Measurements from ENCODE around the gene RHOH. TPM values are rescaled to one million over a fixed set of nuclear protein-coding genes. Genes with fewer than 3 reads are reported as not detected.
"Not testable (repeated sequence)": the region's sequence is repeated elsewhere in the genome, so short reads cannot be mapped to it uniquely, and the experiment has no call there.

Gene RHOH
- total and polyA plus RNA-seq, 8 donors = 0.29 to 10.1 (median 0.78) TPM

- no peaks in the 10 kb centered on the region for H3K9me3 ChIP-seq
- intact Hi-C loops (cut with DNase I) = no loop called here
- H3K27me3 ChIP-seq = no peaks in the 10 kb centered on the region
- TF ChIP-seq, protein P1, sequence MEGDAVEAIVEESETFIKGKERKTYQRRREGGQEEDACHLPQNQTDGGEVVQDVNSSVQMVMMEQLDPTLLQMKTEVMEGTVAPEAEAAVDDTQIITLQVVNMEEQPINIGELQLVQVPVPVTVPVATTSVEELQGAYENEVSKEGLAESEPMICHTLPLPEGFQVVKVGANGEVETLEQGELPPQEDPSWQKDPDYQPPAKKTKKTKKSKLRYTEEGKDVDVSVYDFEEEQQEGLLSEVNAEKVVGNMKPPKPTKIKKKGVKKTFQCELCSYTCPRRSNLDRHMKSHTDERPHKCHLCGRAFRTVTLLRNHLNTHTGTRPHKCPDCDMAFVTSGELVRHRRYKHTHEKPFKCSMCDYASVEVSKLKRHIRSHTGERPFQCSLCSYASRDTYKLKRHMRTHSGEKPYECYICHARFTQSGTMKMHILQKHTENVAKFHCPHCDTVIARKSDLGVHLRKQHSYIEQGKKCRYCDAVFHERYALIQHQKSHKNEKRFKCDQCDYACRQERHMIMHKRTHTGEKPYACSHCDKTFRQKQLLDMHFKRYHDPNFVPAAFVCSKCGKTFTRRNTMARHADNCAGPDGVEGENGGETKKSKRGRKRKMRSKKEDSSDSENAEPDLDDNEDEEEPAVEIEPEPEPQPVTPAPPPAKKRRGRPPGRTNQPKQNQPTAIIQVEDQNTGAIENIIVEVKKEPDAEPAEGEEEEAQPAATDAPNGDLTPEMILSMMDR (IDR thresholded peaks at IDR 0.05) = no peak
- H3K4me3 ChIP-seq = no peak overlapping the region
- H3K36me3 ChIP-seq = no peaks in the 10 kb centered on the region
- no peak for DNase-seq
- no peaks in the 10 kb centered on the region for H3K4me1 ChIP-seq
- no peak for ATAC-seq
- no peak overlapping the region for H3K27ac ChIP-seq
These were observed 86.6 kb downstream of the RHOH start for GRCh38 chr4:40283413-40283812.

DNA sequence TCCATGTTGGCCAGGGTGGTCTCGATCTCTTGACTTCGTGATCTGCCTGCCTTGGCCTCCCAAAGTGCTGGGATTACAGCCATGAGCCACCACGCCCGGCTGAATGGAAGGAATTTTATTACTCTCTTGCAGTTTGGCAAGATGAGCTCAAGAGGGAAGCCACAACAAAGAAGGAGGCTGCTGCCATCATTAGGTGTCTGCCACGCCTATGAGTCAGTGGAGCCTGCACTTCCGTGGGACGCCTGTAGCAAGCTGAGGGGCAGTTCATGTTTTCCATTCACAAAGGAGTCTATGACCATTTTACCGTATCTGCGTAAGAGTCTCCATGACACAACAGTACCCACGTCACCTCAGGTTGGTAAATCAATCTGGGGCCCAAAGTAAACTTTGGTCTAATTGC is 87.1 kb downstream of the RHOH start:
- no peak overlapping the region for H3K4me3 ChIP-seq
- TF ChIP-seq, protein P1 (IDR thresholded peaks at IDR 0.05) = no peak
- no peak overlapping the region for H3K27ac ChIP-seq
- ATAC-seq (no peak), DNase-seq (no peak)
- no peaks in the 10 kb centered on the region for H3K36me3 ChIP-seq
- H3K4me1 ChIP-seq = no peaks in the 10 kb centered on the region
- H3K9me3 ChIP-seq = no peaks in the 10 kb centered on the region
- no peaks in the 10 kb centered on the region for H3K27me3 ChIP-seq
- intact Hi-C loops (cut with DNase I) = no loop called here

GRCh38 chr4:40285692-40286091 is 88.9 kb downstream of the RHOH start:
- no peak for DNase-seq
- TF ChIP-seq, protein P1 (IDR thresholded peaks at IDR 0.05) = no peak
- H3K4me1 ChIP-seq = peaks cover 0 to 8% of the 10 kb centered on the region in 2 donors
- no peak overlapping the region for H3K27ac ChIP-seq
- no peaks in the 10 kb centered on the region for H3K9me3 ChIP-seq
- no peak for ATAC-seq
- H3K36me3 ChIP-seq = no peaks in the 10 kb centered on the region
- intact Hi-C loops (cut with DNase I) = no loop called here
- no peak overlapping the region for H3K4me3 ChIP-seq
- H3K27me3 ChIP-seq = no peaks in the 10 kb centered on the region

DNA sequence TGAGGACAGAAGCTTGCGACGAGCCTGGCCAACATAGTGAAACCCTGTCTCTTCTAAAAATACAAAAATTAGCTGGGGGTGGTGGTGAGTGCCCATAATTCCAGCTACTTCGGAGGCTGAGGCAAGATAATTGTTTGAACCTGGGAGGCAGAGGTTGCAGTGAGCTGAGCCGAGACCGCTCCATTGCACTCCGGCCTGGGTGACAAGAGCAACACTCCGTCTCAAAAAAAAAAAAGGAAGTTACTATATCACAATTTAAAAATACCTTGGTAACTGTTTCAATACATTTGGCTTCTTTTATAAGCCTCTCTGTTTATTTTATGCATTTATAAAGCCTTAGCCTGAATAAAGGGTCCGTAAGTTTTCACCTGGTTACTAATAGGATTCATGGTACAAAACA is 91.7 kb downstream of the RHOH start:
- no peaks in the 10 kb centered on the region for H3K36me3 ChIP-seq
- intact Hi-C loops (cut with DNase I) = no loop called here
- TF ChIP-seq, protein P1 (IDR thresholded peaks at IDR 0.05) = no peak
- ATAC-seq (no peak), DNase-seq (no peak)
- H3K9me3 ChIP-seq = no peaks in the 10 kb centered on the region
- H3K27me3 ChIP-seq = no peaks in the 10 kb centered on the region
- H3K27ac ChIP-seq = no peak overlapping the region
- no peak overlapping the region for H3K4me3 ChIP-seq
- H3K4me1 ChIP-seq = peaks cover 0 to 8% of the 10 kb centered on the region in 2 donors

GRCh38 chr4:40289366-40290188 is 92.7 kb downstream of the RHOH start:
- Histone ChIP-seq H3K27me3 (no peaks in the 10 kb centered on the region), H3K27ac (no peak overlapping the region), H3K9me3 (no peaks in the 10 kb centered on the region), H3K4me1 (peaks cover 0 to 8% of the 10 kb centered on the region in 2 donors), H3K36me3 (no peaks in the 10 kb centered on the region), H3K4me3 (no peak overlapping the region)
- ATAC-seq = no peak
- no peak for DNase-seq
- intact Hi-C loops (cut with DNase I) = no loop called here
- TF ChIP-seq, protein P1 (IDR thresholded peaks at IDR 0.05) = no peak

DNA sequence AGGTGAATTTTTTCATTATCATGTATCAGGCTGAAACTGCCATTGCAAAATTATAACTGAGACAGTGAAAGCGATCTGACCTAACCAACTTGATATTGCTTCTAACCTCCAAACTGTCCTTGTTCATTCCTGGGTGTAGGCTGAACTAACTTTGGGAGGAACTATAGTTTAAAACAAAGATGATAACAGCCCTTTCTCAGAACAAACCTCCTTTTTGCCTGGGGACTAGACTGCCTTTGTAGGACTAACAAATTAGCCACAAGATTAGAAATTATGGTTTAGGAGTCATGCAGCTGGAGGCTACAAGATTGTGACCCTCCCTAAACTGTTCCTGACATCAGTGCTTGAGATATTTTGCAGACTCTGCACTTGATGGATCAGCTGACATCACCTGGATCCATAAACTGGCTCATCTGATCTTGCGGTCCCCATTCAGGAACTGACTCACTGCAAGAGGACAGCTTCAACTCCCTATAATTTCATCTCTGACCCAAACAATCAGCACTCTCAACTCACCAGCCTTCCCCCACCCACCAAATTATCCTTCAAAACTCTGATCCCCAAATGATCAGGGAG is 93.9 kb downstream of the RHOH start:
- H3K27ac ChIP-seq; H3K4me1 ChIP-seq; H3K27me3 ChIP-seq; intact Hi-C loops (cut with DNase I); H3K4me3 ChIP-seq; H3K9me3 ChIP-seq; H3K36me3 ChIP-seq; DNase-seq; ATAC-seq: not testable (repeated sequence)
